ENCODE results near the gene SSR4.

GRCh38 chrX:153831429-153832150 lies 37.1 kb downstream of the SSR4 start:
- TF ChIP-seq, protein P1, sequence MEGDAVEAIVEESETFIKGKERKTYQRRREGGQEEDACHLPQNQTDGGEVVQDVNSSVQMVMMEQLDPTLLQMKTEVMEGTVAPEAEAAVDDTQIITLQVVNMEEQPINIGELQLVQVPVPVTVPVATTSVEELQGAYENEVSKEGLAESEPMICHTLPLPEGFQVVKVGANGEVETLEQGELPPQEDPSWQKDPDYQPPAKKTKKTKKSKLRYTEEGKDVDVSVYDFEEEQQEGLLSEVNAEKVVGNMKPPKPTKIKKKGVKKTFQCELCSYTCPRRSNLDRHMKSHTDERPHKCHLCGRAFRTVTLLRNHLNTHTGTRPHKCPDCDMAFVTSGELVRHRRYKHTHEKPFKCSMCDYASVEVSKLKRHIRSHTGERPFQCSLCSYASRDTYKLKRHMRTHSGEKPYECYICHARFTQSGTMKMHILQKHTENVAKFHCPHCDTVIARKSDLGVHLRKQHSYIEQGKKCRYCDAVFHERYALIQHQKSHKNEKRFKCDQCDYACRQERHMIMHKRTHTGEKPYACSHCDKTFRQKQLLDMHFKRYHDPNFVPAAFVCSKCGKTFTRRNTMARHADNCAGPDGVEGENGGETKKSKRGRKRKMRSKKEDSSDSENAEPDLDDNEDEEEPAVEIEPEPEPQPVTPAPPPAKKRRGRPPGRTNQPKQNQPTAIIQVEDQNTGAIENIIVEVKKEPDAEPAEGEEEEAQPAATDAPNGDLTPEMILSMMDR (IDR thresholded peaks at IDR 0.05; ENCODE audit: low read depth, low read length, poor library complexity, severe bottlenecking), result no peak
- no peak for TF ChIP-seq EZH2phosphoT487 (IDR thresholded peaks at IDR 0.05; ENCODE audit: borderline replicate concordance, low read length)

All from DOHH2 (cell line).